ENCODE measurements around the gene LIF.

Gene LIF

GRCh38 chr22:30205281-30206115 lies 41.1 kb downstream of the LIF start:
- no peak for TF ChIP-seq GABPA (IDR thresholded peaks at IDR 0.05; ENCODE audit: low read depth)
- no peak for TF ChIP-seq POLR2AphosphoS5 (IDR thresholded peaks at IDR 0.05; ENCODE audit: low read depth)
- TF ChIP-seq SPI1 (IDR thresholded peaks at IDR 0.05; ENCODE audit: borderline replicate concordance, low read depth) = no peak
- no peak for TF ChIP-seq CTCF (IDR thresholded peaks at IDR 0.05; ENCODE audit: insufficient read depth, low read length)
- TF ChIP-seq REST (IDR thresholded peaks at IDR 0.05; ENCODE audit: insufficient replicate concordance, low read depth) = no peak
- no peaks in the 10 kb centered on the region for H3K27me3 ChIP-seq (ENCODE audit: insufficient read depth, poor library complexity, severe bottlenecking)
- peak; percentile 58 to 82 for DNase-seq (ENCODE audit: low read depth in 1 of 2, low spot score in 1 of 2)
- H3K4me3 ChIP-seq (replicated peaks; ENCODE audit: insufficient read depth, low read length) = no peak overlapping the region
- no peak overlapping the region for H3K27ac ChIP-seq (replicated peaks)

GRCh38 chr22:30204742-30205111 lies 41.8 kb downstream of the LIF start:
- no peak overlapping the region for H3K27ac ChIP-seq (replicated peaks)
- DNase-seq (ENCODE audit: low read depth in 1 of 2, low spot score in 1 of 2) = no peak
- TF ChIP-seq REST (IDR thresholded peaks at IDR 0.05; ENCODE audit: insufficient replicate concordance, low read depth) = no peak
- no peak for TF ChIP-seq CTCF (IDR thresholded peaks at IDR 0.05; ENCODE audit: insufficient read depth, low read length)
- TF ChIP-seq GABPA (IDR thresholded peaks at IDR 0.05; ENCODE audit: low read depth) = no peak
- TF ChIP-seq POLR2AphosphoS5 (IDR thresholded peaks at IDR 0.05; ENCODE audit: low read depth) = no peak
- TF ChIP-seq SPI1 (IDR thresholded peaks at IDR 0.05; ENCODE audit: borderline replicate concordance, low read depth) = no peak
- H3K27me3 ChIP-seq (ENCODE audit: insufficient read depth, poor library complexity, severe bottlenecking) = no peaks in the 10 kb centered on the region
- H3K4me3 ChIP-seq (replicated peaks; ENCODE audit: insufficient read depth, low read length) = no peak overlapping the region

- DNase-seq (ENCODE audit: low read depth in 1 of 2, low spot score in 1 of 2) = no peak
- Histone ChIP-seq H3K27me3 (ENCODE audit: insufficient read depth, poor library complexity, severe bottlenecking) (no peaks in the 10 kb centered on the region), H3K4me3 (replicated peaks; ENCODE audit: insufficient read depth, low read length) (no peak overlapping the region), H3K27ac (replicated peaks) (no peak overlapping the region)
- TF ChIP-seq SPI1 (IDR thresholded peaks at IDR 0.05; ENCODE audit: borderline replicate concordance, low read depth) = no peak
- TF ChIP-seq POLR2AphosphoS5 (IDR thresholded peaks at IDR 0.05; ENCODE audit: low read depth) = no peak
- TF ChIP-seq REST (IDR thresholded peaks at IDR 0.05; ENCODE audit: insufficient replicate concordance, low read depth) = no peak
- TF ChIP-seq CTCF (IDR thresholded peaks at IDR 0.05; ENCODE audit: insufficient read depth, low read length) = no peak
- TF ChIP-seq GABPA (IDR thresholded peaks at IDR 0.05; ENCODE audit: low read depth) = no peak
These were observed 42.4 kb downstream of the LIF start for GRCh38 chr22:30204015-30204741.
